Activated CD4-positive, alpha-beta T cell treated with anti-CD3 and anti-CD28 coated beads, Interleukin-2, amount 10 ng/mL, durations not matched to agents 24 days and 14 days (primary cell): ENCODE data around the gene TTC21A. TPM values are rescaled to one million over a fixed set of nuclear protein-coding genes. Genes with fewer than 3 reads are reported as not detected.

Source experiments
- DNase-seq: peaks from one replicate; pipeline ENCODE4 v3.0.0; 2022
- H3K27ac Mint-ChIP-seq: one replicate; pipeline ENCODE4 v1.8.0; 2022; ENCODE audit warnings: mild to moderate bottlenecking, mixed read lengths
- H3K27me3 Mint-ChIP-seq: one replicate; pipeline ENCODE4 v1.8.0; 2022; ENCODE audit warnings: mixed read lengths
- H3K36me3 Mint-ChIP-seq: one replicate; pipeline ENCODE4 v1.8.0; 2022; ENCODE audit warnings: low read depth, mild to moderate bottlenecking, mixed read lengths
- H3K4me1 Mint-ChIP-seq: one replicate; pipeline ENCODE4 v1.8.0; 2021; ENCODE audit warnings: mixed read lengths
- H3K4me3 Mint-ChIP-seq: one replicate; pipeline ENCODE4 v1.8.0; 2022; ENCODE audit warnings: mild to moderate bottlenecking, moderate library complexity, mixed read lengths
- H3K9me3 Mint-ChIP-seq: one replicate; pipeline ENCODE4 v1.8.0; 2021; ENCODE audit warnings: mixed read lengths
- intact Hi-C: fragments of 100-400 bp; cut with micrococcal nuclease; formaldehyde crosslinking; loops from one replicate; pipeline ENCODE4 v1.15.1; 2023
- total RNA-seq: library from RNA; stranded (reverse); gene quantifications from 2 replicates; pipeline ENCODE4 v1.2.3, GENCODE V29; 2022

The TTC21A gene
- total RNA-seq, 1 donor from 2014 or later = 0.89 TPM

- intact Hi-C loops = no loop called here
- Mint-ChIP-seq H3K27ac (no peak overlapping the region), H3K27me3 (no peaks in the 10 kb centered on the region), H3K4me1 (peaks cover 15% of the 10 kb centered on the region), H3K4me3 (no peak overlapping the region), H3K9me3 (no peaks in the 10 kb centered on the region), H3K36me3 (peaks cover 60% of the 10 kb centered on the region)
- DNase-seq = peak; percentile 50
Observed at GRCh38 chr3:39086144-39086543, 21.3 kb upstream of the TTC21A start.

- Mint-ChIP-seq H3K9me3 (no peaks in the 10 kb centered on the region), H3K36me3 (peaks cover 54% of the 10 kb centered on the region), H3K4me1 (peaks cover 3% of the 10 kb centered on the region), H3K27me3 (no peaks in the 10 kb centered on the region), H3K4me3 (no peak overlapping the region), H3K27ac (no peak overlapping the region)
- intact Hi-C loops = no loop called here
- DNase-seq = peak; percentile 52
Observed at GRCh38 chr3:39088456-39088855, 19.0 kb upstream of the TTC21A start.

- Mint-ChIP-seq H3K27ac (peak overlapping the region; percentile 37), H3K4me3 (no peak overlapping the region), H3K36me3 (peaks cover 54% of the 10 kb centered on the region), H3K9me3 (no peaks in the 10 kb centered on the region), H3K4me1 (peaks cover 3% of the 10 kb centered on the region), H3K27me3 (no peaks in the 10 kb centered on the region)
- peak; percentile 47 for DNase-seq
- intact Hi-C loops = no loop called here
Observed at GRCh38 chr3:39088889-39089288, 18.6 kb upstream of the TTC21A start.

GRCh38 chr3:39090922-39091321 is 16.6 kb upstream of the TTC21A start:
- intact Hi-C loops = no loop called here
- H3K36me3 Mint-ChIP-seq = peaks cover 59% of the 10 kb centered on the region
- no peaks in the 10 kb centered on the region for H3K9me3 Mint-ChIP-seq
- no peaks in the 10 kb centered on the region for H3K27me3 Mint-ChIP-seq
- H3K4me3 Mint-ChIP-seq = no peak overlapping the region
- no peak overlapping the region for H3K27ac Mint-ChIP-seq
- peak; percentile 54 for DNase-seq
- peaks cover 3% of the 10 kb centered on the region for H3K4me1 Mint-ChIP-seq

GRCh38 chr3:39094851-39095677 is 12.4 kb upstream of the TTC21A start:
- Mint-ChIP-seq H3K36me3 (peaks cover 45% of the 10 kb centered on the region), H3K4me1 (no peaks in the 10 kb centered on the region), H3K27ac (no peak overlapping the region)

GRCh38 chr3:39095778-39096177 is 11.7 kb upstream of the TTC21A start:
- no peak for DNase-seq
- peaks cover 39% of the 10 kb centered on the region for H3K36me3 Mint-ChIP-seq
- H3K4me1 Mint-ChIP-seq = no peaks in the 10 kb centered on the region
- no peaks in the 10 kb centered on the region for H3K9me3 Mint-ChIP-seq
- no peak overlapping the region for H3K27ac Mint-ChIP-seq
- no peak overlapping the region for H3K4me3 Mint-ChIP-seq
- intact Hi-C loops = no loop called here
- H3K27me3 Mint-ChIP-seq = no peaks in the 10 kb centered on the region

More at GRCh38 chr3:39094851-39095677, 12.4 kb upstream of the TTC21A start:
- H3K27me3 Mint-ChIP-seq = no peaks in the 10 kb centered on the region
- no peak for DNase-seq
- H3K4me3 Mint-ChIP-seq = no peak overlapping the region
- intact Hi-C loops = no loop called here
- no peaks in the 10 kb centered on the region for H3K9me3 Mint-ChIP-seq

- Mint-ChIP-seq H3K4me1 (peaks cover 5% of the 10 kb centered on the region), H3K27me3 (no peaks in the 10 kb centered on the region), H3K9me3 (no peaks in the 10 kb centered on the region), H3K27ac (no peak overlapping the region), H3K36me3 (peaks cover 39% of the 10 kb centered on the region), H3K4me3 (no peak overlapping the region)
- no peak for DNase-seq
- intact Hi-C loops = no loop called here
Observed at GRCh38 chr3:39096775-39097174, 10.7 kb upstream of the TTC21A start.

GRCh38 chr3:39097716-39098472 is 9.6 kb upstream of the TTC21A start:
- intact Hi-C loops = no loop called here
- Mint-ChIP-seq H3K36me3 (peaks cover 35% of the 10 kb centered on the region), H3K9me3 (no peaks in the 10 kb centered on the region), H3K27ac (no peak overlapping the region), H3K4me1 (peaks cover 12% of the 10 kb centered on the region), H3K27me3 (no peaks in the 10 kb centered on the region), H3K4me3 (no peak overlapping the region)
- DNase-seq = no peak

GRCh38 chr3:39098473-39099000 is 8.9 kb upstream of the TTC21A start:
- no peak for DNase-seq
- intact Hi-C loops = no loop called here
- peaks cover 17% of the 10 kb centered on the region for H3K4me1 Mint-ChIP-seq
- peaks cover 33% of the 10 kb centered on the region for H3K36me3 Mint-ChIP-seq
- no peak overlapping the region for H3K27ac Mint-ChIP-seq
- H3K4me3 Mint-ChIP-seq = no peak overlapping the region
- H3K27me3 Mint-ChIP-seq = no peaks in the 10 kb centered on the region
- no peaks in the 10 kb centered on the region for H3K9me3 Mint-ChIP-seq

GRCh38 chr3:39099242-39099641 is 8.2 kb upstream of the TTC21A start:
- peaks cover 20% of the 10 kb centered on the region for H3K4me1 Mint-ChIP-seq
- DNase-seq = no peak
- intact Hi-C loops = no loop called here
- H3K27me3 Mint-ChIP-seq = no peaks in the 10 kb centered on the region
- H3K9me3 Mint-ChIP-seq = no peaks in the 10 kb centered on the region
- H3K36me3 Mint-ChIP-seq = peaks cover 27% of the 10 kb centered on the region
- no peak overlapping the region for H3K4me3 Mint-ChIP-seq
- H3K27ac Mint-ChIP-seq = no peak overlapping the region

GRCh38 chr3:39099738-39100499 is 7.6 kb upstream of the TTC21A start:
- H3K9me3 Mint-ChIP-seq = no peaks in the 10 kb centered on the region
- no peak overlapping the region for H3K27ac Mint-ChIP-seq
- H3K4me1 Mint-ChIP-seq = peaks cover 21% of the 10 kb centered on the region
- no peak for DNase-seq
- H3K27me3 Mint-ChIP-seq = no peaks in the 10 kb centered on the region
- intact Hi-C loops = no loop called here
- peaks cover 22% of the 10 kb centered on the region for H3K36me3 Mint-ChIP-seq
- H3K4me3 Mint-ChIP-seq = no peak overlapping the region

GRCh38 chr3:39100500-39100886 is 7.0 kb upstream of the TTC21A start:
- Mint-ChIP-seq H3K27ac (no peak overlapping the region), H3K36me3 (peaks cover 16% of the 10 kb centered on the region), H3K27me3 (no peaks in the 10 kb centered on the region), H3K4me1 (peaks cover 27% of the 10 kb centered on the region), H3K4me3 (no peak overlapping the region), H3K9me3 (no peaks in the 10 kb centered on the region)
- no peak for DNase-seq
- intact Hi-C loops = no loop called here

- no peaks in the 10 kb centered on the region for H3K27me3 Mint-ChIP-seq
- intact Hi-C loops = loop anchor here (1.0 kb wide), 1 partner anchor 187 kb away; no protein-coding TSS in a partner anchor
- DNase-seq = peak; percentile 83
Observed at GRCh38 chr3:39101022-39101689, 6.3 kb upstream of the TTC21A start.

More at GRCh38 chr3:39101022-39101689, 6.3 kb upstream of the TTC21A start:
- peaks cover 34% of the 10 kb centered on the region for H3K4me1 Mint-ChIP-seq
- H3K36me3 Mint-ChIP-seq = peaks cover 21% of the 10 kb centered on the region
- no peak overlapping the region for H3K27ac Mint-ChIP-seq
- H3K4me3 Mint-ChIP-seq = no peak overlapping the region
- H3K9me3 Mint-ChIP-seq = no peaks in the 10 kb centered on the region
